HUES48 (cell line): ENCODE data around the gene STPG3.

ENCODE experiments used
- H3K27ac ChIP-seq: one replicate; pipeline ENCODE4 v1.7.0; 2013; ENCODE audit warnings: low read depth, low read length, inconsistent platforms
- H3K27me3 ChIP-seq: 2 replicates; pipeline ENCODE4 v1.6.1; 2013; ENCODE audit warnings: mild to moderate bottlenecking, low read length; ENCODE audit not compliant: control insufficient read depth, insufficient read depth
- H3K36me3 ChIP-seq: 2 replicates; pipeline ENCODE4 v1.6.1; 2013; ENCODE audit warnings: low read length; ENCODE audit not compliant: control insufficient read depth, insufficient read depth
- H3K4me1 ChIP-seq: 2 replicates; pipeline ENCODE4 v1.6.1; 2013; ENCODE audit warnings: mild to moderate bottlenecking, low read length; ENCODE audit not compliant: control insufficient read depth, insufficient read depth
- H3K4me3 ChIP-seq: 2 replicates; pipeline ENCODE4 v1.5.1; 2013; ENCODE audit warnings: mild to moderate bottlenecking, low read depth, low read length
- H3K9ac ChIP-seq: 2 replicates; pipeline ENCODE4 v1.6.1; 2013; ENCODE audit warnings: mild to moderate bottlenecking, low read depth, low read length, moderate library complexity
- H3K9me3 ChIP-seq: 2 replicates; pipeline ENCODE4 v1.6.1; 2013; ENCODE audit warnings: low read length; ENCODE audit not compliant: control insufficient read depth, insufficient read depth

STPG3 gene

DNA sequence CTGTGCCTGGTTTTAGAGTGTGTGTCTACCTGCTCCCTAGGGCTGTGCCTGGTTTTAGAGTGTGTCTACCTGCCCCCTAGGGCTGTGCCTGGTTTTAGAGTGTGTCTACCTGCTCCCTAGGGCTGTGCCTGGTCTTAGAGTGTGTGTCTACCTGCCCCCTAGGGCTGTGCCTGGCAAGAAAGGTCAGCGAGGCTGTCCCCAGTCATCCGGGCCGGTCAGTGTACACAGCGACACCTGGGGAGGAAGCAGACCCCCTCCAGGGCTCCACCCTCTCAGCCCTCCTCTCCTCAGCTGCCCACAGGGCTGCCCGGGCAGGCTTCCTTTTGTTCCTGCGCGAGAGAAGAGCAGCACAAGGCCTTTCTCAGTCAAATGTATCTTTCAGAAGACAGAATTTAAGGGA, 46.9 kb downstream of the STPG3 start:
- no peaks in the 10 kb centered on the region for H3K9me3 ChIP-seq
- peaks cover 37% of the 10 kb centered on the region for H3K27me3 ChIP-seq
- H3K4me1 ChIP-seq: peaks cover 32% of the 10 kb centered on the region
- peak overlapping the region; percentile 4 for H3K27ac ChIP-seq
- no peaks in the 10 kb centered on the region for H3K36me3 ChIP-seq
- no peak overlapping the region for H3K4me3 ChIP-seq
- H3K9ac ChIP-seq: no peak overlapping the region

DNA sequence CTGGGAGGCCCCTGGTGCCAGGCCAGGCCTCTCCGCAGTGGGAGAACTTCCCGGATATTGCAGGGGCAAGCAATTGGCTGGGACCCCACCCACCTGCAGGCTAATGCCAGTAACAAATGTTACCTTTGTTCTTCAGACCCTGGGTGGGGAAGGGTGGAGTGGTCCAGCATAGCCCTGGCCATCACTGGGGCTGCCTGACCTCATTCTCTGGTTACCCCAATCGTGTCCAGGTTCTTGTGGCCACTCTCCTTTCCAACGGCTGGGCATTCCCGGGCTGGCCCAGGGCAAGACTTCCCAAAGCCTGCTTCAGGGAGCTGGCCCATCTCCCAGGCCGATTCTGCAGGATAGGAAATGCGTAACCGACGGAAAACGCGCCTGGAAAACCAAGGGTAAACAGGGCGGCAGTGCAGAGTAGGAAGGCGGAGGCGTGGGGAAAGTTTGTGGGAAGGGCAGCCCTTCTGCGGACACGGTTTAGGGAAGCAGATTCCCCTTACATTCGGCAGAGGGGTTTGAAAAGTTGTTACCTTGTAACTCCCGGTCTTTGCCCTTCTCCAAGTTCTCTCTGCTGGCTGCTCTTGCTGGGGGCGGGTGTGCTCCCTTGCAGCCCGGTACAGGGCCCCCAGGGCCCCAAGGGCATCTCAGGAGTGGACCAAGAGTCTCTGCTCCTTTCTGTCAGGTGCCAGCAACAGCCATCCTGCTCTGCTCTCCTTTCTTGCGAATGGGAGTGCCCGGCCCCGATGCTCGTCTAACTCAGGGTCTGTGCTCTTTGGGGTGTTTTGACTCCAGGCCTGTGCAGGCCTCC, 47.5 kb downstream of the STPG3 start:
- H3K9me3 ChIP-seq: no peaks in the 10 kb centered on the region
- H3K36me3 ChIP-seq: no peaks in the 10 kb centered on the region
- H3K4me1 ChIP-seq: peaks cover 38% of the 10 kb centered on the region
- no peak overlapping the region for H3K9ac ChIP-seq
- peak overlapping the region; percentile 96 for H3K4me3 ChIP-seq
- peaks cover 42% of the 10 kb centered on the region for H3K27me3 ChIP-seq
- peak overlapping the region; percentile 67 for H3K27ac ChIP-seq

DNA sequence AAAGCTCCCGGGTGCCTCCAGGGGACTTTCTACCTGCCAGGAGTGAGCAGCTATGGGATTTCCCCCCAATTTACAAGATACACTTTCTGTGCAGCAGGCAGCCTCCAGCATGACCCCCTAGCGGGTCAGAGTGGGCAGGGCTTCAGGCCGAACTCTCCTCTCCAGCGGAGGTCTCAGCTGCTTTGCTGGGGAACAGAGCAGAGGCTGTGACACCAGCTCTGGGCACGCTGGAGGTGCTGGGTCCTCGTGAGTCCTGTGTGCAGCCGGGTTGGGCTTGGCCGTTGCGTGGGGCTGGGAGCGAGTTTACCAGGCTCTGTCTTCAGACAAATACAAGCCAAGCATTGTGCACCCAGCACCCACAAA, 48.1 kb downstream of the STPG3 start:
- no peak overlapping the region for H3K9ac ChIP-seq
- H3K27me3 ChIP-seq: peaks cover 41% of the 10 kb centered on the region

DNA sequence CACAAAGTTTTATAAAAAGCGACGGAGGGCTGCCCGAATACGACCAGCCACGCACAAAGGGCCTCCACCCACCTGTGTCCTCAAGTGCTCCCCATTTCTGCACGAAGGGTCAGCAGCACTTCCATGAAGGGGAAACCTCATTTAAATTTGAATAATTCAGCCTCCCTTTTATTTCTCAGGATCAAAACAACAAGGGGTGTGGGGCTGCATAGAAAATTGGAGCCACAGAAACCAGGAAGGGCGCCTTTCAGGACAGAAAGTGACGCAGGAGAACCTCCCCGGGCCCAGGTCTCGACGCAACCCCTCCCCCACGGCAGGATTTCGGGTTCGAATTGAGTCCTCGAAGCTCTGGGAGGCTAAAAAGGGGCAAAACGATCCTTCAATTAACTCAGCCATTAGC, 48.9 kb downstream of the STPG3 start:
- Histone ChIP-seq H3K9ac (peak overlapping the region; percentile 18; the same call in 1 of the 2 replicates), H3K4me1 (peaks cover 39% of the 10 kb centered on the region), H3K27ac (peak overlapping the region; percentile 88), H3K4me3 (peak overlapping the region; percentile 96), H3K36me3 (no peaks in the 10 kb centered on the region), H3K27me3 (peaks cover 33% of the 10 kb centered on the region), H3K9me3 (no peaks in the 10 kb centered on the region)

More for the DNA sequence above, 48.1 kb downstream of the STPG3 start:
- peaks cover 39% of the 10 kb centered on the region for H3K4me1 ChIP-seq
- H3K27ac ChIP-seq: peak overlapping the region; percentile 67
- no peaks in the 10 kb centered on the region for H3K36me3 ChIP-seq
- no peaks in the 10 kb centered on the region for H3K9me3 ChIP-seq
- peak overlapping the region; percentile 96 for H3K4me3 ChIP-seq

DNA sequence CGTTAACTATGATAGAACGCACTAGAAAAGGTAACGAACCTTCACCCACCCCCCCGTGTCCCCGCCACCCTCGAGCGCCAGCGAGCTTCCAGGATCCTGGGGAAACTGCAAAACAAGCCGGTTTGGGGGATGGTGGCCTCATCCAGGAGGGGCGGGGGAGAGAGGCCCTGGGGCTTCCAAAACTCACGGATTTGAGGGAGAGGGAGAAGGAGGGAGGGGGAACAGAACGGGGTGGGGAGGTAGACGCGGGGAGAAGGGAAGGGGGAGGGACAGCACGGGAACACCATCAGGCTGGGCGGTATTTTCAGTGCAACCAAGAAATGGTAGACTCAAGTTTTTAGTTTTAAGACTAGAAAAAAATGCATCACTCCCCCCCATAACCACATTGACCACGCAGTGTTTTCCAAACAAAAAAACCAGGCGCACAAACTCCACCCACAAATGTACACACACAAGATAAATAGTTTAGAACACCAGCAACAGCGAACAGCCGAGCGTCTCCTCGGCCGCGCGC, 49.5 kb downstream of the STPG3 start:
- Histone ChIP-seq H3K27me3 (peaks cover 31% of the 10 kb centered on the region), H3K27ac (peak overlapping the region; percentile 88), H3K4me3 (peak overlapping the region; percentile 96), H3K9ac (peak overlapping the region; percentile 70; the same call in 1 of the 2 replicates), H3K36me3 (no peaks in the 10 kb centered on the region), H3K4me1 (peaks cover 44% of the 10 kb centered on the region), H3K9me3 (no peaks in the 10 kb centered on the region)

DNA sequence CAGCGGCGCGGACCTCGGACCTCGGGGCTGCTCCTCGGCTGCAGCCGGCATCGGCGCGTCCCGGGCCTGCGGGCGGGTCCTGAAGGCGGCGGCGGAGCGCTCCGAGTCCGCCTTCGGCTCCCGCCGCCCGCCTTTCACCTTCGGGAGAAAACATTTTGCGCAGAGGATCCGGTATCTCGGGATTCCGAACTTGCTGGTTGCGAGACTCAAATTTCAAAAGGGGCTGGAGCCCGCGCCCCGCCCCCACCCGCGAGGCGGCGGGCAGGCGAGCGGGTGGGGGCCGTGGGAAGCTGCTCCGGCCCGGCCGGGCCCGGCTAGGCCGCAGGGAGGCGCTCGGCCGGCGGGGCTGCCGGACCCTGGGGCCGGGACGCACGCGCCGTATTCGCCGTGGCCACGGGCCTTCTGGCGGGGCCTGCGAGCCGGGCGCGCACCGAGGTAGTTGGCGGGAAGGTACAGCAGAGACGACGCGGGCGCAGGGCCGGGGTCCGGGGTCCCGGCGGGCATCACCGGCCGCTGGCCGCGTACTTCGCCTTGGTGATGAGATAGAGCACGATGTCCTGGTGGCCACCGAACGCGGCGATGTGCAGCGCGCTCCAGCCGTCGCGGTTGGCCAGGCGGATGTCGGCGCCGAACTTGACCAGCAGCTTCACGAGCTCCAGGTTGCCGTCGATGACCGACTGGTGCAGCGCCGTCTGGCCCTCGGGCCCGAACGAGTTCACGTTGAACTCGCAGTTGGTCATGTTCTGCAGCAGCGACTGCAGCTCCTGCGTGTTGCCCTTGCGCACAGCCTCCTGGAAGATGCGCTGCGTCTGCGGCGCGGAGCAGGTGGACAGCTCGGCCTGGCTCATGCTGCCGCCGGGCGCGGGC, 50.2 kb downstream of the STPG3 start:
- H3K9me3 ChIP-seq: no peaks in the 10 kb centered on the region
- peak overlapping the region; percentile 88 for H3K27ac ChIP-seq
- H3K4me3 ChIP-seq: peak overlapping the region; percentile 96
- H3K9ac ChIP-seq: peak overlapping the region; percentile 74; the same call in 1 of the 2 replicates
- no peaks in the 10 kb centered on the region for H3K36me3 ChIP-seq
- peaks cover 47% of the 10 kb centered on the region for H3K4me1 ChIP-seq
- peaks cover 28% of the 10 kb centered on the region for H3K27me3 ChIP-seq

DNA sequence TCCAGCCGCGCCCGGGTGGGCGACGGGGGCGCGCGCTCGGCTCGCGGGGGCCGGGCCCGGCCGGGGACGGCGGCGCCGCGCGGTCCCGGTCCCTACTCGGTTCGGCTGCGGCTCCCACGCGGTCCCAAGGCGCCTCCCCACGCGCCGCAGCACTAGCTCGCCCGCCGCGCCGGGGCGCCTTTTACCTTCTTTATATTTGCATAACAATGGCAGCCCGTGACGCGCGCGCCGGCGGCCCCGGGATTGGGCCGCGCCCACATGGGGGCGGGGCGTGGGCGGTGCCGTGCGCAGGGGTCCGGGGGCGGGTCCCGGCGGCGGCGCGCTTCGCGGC, 51.0 kb downstream of the STPG3 start, which contains the start of gene NRARP:
TSS of gene NRARP (minus strand) at position 154 of the 331 bp plus-strand sequence. CDS start 343 bp downstream, outside the sequence.
- H3K4me3 ChIP-seq: peak within 1 kb of the TSS; percentile 96
- peaks cover 39% of the 10 kb centered on the region for H3K4me1 ChIP-seq
- H3K36me3 ChIP-seq: no peaks in the 10 kb centered on the region
- peaks cover 20% of the 10 kb centered on the region for H3K27me3 ChIP-seq
- peak within 1 kb of the TSS; percentile 74; the same call in 1 of the 2 replicates for H3K9ac ChIP-seq
- no peaks in the 10 kb centered on the region for H3K9me3 ChIP-seq
- peak within 1 kb of the TSS; percentile 88 for H3K27ac ChIP-seq

DNA sequence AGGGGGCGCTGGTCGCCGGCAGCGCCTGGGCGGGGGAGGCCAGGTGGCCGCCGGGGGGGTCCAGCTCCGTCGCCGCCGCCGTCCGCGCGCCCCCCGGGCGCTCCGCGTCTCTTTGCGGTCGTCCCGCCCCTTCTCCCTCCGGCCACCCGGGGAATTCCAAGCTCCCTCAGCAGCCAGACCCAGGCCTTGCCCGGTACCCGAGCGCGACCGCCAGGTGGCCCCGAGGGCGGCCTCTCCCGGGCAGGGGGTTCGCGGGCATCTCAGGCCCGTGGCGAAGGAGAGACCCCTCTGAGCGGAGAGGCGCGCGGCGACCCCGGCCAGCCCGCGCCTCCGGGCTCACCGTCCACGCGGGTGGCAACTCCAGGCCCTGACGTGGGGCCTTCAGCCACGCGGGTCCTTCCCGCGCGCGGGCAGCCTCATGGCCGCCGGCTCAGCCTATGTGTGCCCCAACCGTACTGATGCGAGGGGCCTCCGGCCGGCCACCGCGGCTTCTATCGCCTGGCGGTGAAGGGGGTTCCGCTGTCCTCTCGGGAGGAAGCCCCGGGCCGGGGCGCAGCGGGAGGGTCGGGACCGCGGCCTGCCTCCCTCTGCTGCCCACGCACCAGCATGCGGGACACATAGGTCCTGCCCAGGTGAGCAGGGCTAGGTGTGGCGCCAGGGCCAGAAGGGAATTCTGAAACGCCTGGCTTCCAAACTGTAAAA, 51.5 kb downstream of the STPG3 start:
- no peaks in the 10 kb centered on the region for H3K9me3 ChIP-seq
- no peaks in the 10 kb centered on the region for H3K36me3 ChIP-seq
- H3K4me3 ChIP-seq: peak overlapping the region; percentile 55
- H3K4me1 ChIP-seq: peaks cover 38% of the 10 kb centered on the region
- H3K9ac ChIP-seq: 0 out of 2 replicates have a peak overlapping the region, but pooled peaks have one; percentile 2
- H3K27me3 ChIP-seq: peaks cover 15% of the 10 kb centered on the region
- no peak overlapping the region for H3K27ac ChIP-seq
